LNCaP clone FGC (cell line): ENCODE results near the gene VGLL4.

Source experiments
- DNase-seq: peaks from one replicate; pipeline ENCODE4 v3.0.0-alpha.2; 2011; ENCODE audit warnings: low read depth
- H3K4me3 ChIP-seq: 2 replicates; pipeline ENCODE4 v1.5.1; 2011; ENCODE audit warnings: mild to moderate bottlenecking, low read depth, low read length, control low read depth
- TF ChIP-seq, protein P1 (sequence below): IDR thresholded peaks from 2 replicates; pipeline ENCODE4 v1.5.1; 2012; ENCODE audit warnings: mild to moderate bottlenecking; ENCODE audit not compliant: control insufficient read depth, insufficient read depth; ENCODE audit errors: extremely low read depth

VGLL4 gene

DNA sequence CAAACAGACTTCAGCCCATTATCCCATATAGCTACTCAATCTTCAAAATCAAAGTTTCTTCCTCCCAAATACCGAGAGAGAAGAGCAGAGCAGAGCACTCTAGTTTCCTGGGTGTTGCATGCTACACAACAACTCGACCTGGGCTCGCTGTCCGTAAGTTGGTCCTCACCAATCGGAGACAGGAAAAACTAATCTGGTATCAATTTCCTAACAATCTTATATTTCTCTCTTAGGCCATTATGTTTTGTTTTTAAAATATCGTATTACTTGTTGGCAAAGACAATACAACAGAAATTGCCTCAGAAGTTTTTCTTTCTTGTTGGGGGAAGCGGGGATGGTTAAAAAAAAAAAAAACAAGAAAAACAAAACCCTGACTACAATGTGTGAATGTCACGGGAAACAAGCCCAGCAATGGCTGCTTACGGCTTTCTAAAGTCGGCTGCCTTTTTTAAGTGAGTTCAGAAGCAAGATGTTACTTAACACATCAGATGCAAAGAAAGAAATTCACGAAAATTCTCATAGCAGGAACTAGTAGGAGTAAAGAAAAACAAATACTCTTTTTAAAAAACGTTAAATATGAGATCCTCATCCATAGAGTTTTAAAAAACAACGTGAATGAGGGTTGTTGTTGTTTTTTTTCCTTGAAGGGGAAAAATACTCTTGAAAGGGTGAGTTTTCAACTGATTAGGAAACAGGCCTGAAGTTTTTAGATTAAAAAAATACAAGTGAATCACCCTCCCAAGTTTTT lies 1.9 kb downstream of the VGLL4 start:
- H3K4me3 ChIP-seq = peak overlapping the region; percentile 75
- TF ChIP-seq, protein P1, sequence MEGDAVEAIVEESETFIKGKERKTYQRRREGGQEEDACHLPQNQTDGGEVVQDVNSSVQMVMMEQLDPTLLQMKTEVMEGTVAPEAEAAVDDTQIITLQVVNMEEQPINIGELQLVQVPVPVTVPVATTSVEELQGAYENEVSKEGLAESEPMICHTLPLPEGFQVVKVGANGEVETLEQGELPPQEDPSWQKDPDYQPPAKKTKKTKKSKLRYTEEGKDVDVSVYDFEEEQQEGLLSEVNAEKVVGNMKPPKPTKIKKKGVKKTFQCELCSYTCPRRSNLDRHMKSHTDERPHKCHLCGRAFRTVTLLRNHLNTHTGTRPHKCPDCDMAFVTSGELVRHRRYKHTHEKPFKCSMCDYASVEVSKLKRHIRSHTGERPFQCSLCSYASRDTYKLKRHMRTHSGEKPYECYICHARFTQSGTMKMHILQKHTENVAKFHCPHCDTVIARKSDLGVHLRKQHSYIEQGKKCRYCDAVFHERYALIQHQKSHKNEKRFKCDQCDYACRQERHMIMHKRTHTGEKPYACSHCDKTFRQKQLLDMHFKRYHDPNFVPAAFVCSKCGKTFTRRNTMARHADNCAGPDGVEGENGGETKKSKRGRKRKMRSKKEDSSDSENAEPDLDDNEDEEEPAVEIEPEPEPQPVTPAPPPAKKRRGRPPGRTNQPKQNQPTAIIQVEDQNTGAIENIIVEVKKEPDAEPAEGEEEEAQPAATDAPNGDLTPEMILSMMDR = no peak
- DNase-seq = no peak

DNA sequence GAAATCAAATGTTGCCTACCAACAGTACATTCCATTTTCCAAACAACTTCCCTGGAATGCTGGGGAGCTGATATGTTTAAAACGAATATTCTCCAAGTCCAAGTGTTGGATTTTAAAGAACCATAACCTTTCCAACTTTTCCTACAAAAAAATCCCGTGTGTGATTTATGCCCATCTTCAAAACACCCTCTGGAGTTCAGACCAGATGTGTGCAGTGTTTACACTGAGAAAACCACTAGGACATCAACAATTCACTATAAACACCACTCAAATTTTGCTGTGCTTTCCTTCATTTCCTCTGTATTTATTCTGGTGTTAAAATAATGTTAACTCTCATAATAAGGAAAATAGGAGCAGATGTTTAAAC lies 2.4 kb downstream of the VGLL4 start:
- peak overlapping the region; percentile 75 for H3K4me3 ChIP-seq
- DNase-seq = no peak
- TF ChIP-seq, protein P1 = no peak

DNA sequence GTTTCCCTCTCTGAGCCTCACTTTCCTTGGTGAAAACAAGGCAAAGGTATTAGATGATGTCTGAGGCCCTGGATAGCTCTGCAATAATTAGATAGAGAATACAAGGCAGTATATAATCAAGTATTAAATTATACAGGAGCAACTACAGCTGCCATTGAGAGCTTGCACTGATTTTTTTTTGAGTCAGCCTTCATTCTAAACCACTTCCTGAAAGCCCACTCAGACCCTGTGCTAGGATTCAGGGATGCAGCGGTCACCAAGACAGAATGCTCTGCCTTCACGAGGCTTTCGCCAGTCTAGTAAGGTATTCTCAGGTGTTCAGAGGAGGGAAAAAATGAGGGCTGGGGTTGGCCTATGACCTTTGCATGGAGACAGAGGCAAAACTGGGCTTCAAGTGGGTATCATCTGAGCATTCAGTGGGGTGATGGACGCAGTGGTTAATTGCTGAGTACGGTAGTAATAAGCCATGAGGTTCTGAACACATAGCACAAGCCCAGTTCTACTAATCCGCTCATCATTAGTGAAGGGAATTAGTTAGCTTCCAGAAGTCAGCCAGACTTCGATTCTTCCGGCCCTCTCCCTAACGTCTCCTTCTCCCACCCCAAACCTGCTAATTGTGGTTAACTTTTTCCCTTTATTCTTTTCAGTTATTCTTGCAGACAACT lies 3.6 kb downstream of the VGLL4 start:
- no peak overlapping the region for H3K4me3 ChIP-seq
- DNase-seq = no peak

DNA sequence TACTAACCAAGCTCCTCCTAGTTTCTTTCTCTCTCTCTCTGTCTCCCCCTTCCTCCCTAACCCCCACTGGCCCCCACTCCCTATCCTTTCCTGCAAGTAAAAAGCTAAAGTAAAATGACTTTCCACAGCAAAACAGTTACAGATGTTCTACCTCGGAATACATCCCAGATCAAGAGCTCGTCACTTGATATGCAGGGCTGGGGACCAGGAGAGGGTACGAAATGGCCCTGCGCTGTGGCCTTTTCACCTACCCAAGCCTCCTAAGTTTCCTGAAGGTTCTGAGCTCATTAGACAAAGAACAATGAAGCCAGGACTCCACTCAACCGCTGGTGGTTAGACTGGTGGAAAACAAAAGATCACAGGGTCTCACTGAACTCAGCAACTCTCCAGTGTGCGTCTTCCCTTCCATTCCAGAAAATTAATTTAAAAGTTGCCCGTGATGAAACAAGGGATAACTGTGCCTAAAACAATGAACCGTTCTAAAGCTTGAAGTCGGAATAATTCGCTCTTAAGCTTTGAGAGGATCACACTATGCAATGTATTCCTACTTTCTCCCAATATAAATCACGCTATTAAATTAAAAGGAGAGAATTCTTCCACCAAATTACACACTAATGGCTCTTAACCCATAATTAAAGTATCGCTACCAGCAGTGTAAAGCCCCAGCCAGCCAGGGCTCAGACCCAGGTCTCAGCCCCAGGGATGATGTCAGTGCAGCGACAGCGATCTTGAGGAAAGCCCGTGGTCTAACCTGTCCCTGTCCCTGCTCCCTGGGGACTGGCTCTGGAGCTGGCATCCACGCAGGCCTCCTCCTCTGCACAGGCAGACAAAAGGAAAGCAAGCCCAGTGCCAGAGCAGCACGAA lies 5.0 kb downstream of the VGLL4 start:
- no peak for DNase-seq
- TF ChIP-seq, protein P1 = no peak
- H3K4me3 ChIP-seq = no peak overlapping the region

More for the DNA sequence above, 3.6 kb downstream of the VGLL4 start:
- TF ChIP-seq, protein P1 = no peak

DNA sequence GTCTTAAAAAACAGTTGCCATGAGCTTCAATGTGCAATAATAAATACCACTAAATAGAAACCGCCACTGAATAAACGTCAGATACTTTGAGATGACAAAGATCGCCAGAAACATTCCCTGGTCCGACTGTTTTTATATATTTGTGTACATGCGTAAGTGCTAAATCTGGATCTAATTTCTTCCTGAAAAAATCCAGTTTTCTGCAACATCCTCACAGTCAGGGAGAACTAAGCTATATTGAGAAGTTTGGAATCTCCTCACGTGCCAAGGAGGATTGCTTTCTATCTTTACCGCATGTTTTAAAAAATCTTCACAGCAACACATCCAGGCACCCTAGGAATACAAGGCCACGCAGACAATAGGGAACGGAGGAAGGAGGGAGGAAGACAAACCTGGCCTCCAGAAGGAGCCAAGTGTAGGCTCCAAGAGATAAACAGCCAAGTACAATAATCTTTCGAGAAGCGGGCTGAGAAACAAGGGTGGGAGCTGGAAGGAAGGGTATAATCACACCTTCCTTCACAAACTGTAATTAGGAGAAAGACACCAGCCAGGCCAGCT lies 5.7 kb downstream of the VGLL4 start:
- H3K4me3 ChIP-seq = no peak overlapping the region

DNA sequence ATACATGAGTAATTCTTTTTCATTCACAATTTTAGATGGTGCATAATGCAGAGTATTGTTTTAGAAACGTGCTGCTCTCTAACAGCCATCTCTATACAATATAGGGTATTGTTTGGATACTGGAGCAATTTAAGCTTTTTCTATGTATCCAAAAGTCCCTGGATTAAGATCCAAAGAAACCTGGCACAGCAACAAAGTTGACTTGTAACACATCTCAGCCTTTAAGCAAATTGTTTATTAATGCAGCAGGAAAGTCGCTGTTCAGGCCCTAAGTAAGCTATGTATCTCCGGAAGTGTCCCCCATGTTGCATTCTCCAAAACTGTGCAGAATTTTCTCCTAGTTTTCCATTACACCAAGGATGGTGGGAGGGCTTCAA lies 7.3 kb downstream of the VGLL4 start:
- H3K4me3 ChIP-seq = no peak overlapping the region
- TF ChIP-seq, protein P1 = no peak
- DNase-seq = no peak

More for the DNA sequence above, 5.7 kb downstream of the VGLL4 start:
- no peak for DNase-seq
- TF ChIP-seq, protein P1 = no peak
